ENCODE measurements around the gene SERTAD2.

- TF ChIP-seq, protein P1, sequence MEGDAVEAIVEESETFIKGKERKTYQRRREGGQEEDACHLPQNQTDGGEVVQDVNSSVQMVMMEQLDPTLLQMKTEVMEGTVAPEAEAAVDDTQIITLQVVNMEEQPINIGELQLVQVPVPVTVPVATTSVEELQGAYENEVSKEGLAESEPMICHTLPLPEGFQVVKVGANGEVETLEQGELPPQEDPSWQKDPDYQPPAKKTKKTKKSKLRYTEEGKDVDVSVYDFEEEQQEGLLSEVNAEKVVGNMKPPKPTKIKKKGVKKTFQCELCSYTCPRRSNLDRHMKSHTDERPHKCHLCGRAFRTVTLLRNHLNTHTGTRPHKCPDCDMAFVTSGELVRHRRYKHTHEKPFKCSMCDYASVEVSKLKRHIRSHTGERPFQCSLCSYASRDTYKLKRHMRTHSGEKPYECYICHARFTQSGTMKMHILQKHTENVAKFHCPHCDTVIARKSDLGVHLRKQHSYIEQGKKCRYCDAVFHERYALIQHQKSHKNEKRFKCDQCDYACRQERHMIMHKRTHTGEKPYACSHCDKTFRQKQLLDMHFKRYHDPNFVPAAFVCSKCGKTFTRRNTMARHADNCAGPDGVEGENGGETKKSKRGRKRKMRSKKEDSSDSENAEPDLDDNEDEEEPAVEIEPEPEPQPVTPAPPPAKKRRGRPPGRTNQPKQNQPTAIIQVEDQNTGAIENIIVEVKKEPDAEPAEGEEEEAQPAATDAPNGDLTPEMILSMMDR (IDR thresholded peaks at IDR 0.05) = no peak
- TF ChIP-seq ZFX (IDR thresholded peaks at IDR 0.05; ENCODE audit: borderline replicate concordance) = no peak
Observed at GRCh38 chr2:64624862-64625261, 28.9 kb downstream of the SERTAD2 start.

All from 22Rv1 (cell line).